Hepatocyte (in vitro differentiated cells): Measurements from ENCODE around the gene SLC12A7. TPM values are rescaled to one million over a fixed set of nuclear protein-coding genes. Genes with fewer than 3 reads are reported as not detected.

Experiments
- DNase-seq: peaks from one replicate; pipeline ENCODE4 v3.0.0-alpha.2; 2016; ENCODE audit warnings: low spot score
- H2AFZ ChIP-seq: fragments of 200-600 bp; sonication (generic); 2 replicates; pipeline ENCODE4 v1.6.0; 2016; ENCODE audit warnings: antibody characterized with exemption, mild to moderate bottlenecking
- H3K27ac ChIP-seq: fragments of 200-600 bp; sonication (generic); 2 replicates; pipeline ENCODE4 v1.5.1; 2016; ENCODE audit warnings: mild to moderate bottlenecking
- H3K27me3 ChIP-seq: fragments of 200-600 bp; sonication (generic); 2 replicates; pipeline ENCODE4 v1.6.1; 2016
- H3K36me3 ChIP-seq: fragments of 200-600 bp; sonication (generic); replicated peaks from 2 replicates; pipeline ENCODE4 v1.5.1; 2016; ENCODE audit warnings: low read depth; ENCODE audit not compliant: insufficient read depth
- H3K4me1 ChIP-seq: fragments of 200-600 bp; sonication (generic); 2 replicates; pipeline ENCODE4 v1.5.1; 2016; ENCODE audit warnings: mild to moderate bottlenecking, moderate library complexity; ENCODE audit not compliant: insufficient read depth
- H3K4me2 ChIP-seq: fragments of 200-600 bp; sonication (generic); 2 replicates; pipeline ENCODE4 v1.6.0; 2016
- H3K4me3 ChIP-seq: fragments of 200-600 bp; sonication (generic); 2 replicates; pipeline ENCODE4 v1.5.1; 2016; ENCODE audit warnings: mild to moderate bottlenecking
- H3K79me2 ChIP-seq: fragments of 200-600 bp; sonication (generic); 2 replicates; pipeline ENCODE4 v1.6.0; 2017; ENCODE audit warnings: mild to moderate bottlenecking
- H3K9me2 ChIP-seq: fragments of 200-600 bp; sonication (generic); replicated peaks from 2 replicates; pipeline ENCODE4 v1.6.0; 2017; ENCODE audit warnings: mild to moderate bottlenecking; ENCODE audit not compliant: insufficient read depth
- H3K9me3 ChIP-seq: fragments of 200-600 bp; sonication (generic); 2 replicates; pipeline ENCODE4 v1.5.1; 2016; ENCODE audit warnings: low read depth, mild to moderate bottlenecking
- H4K20me1 ChIP-seq: fragments of 200-600 bp; sonication (generic); 2 replicates; pipeline ENCODE4 v1.6.0; 2016; ENCODE audit warnings: mild to moderate bottlenecking; ENCODE audit not compliant: insufficient read depth, poor library complexity, severe bottlenecking
- EZH2 ChIP-seq: fragments of 200-600 bp; sonication (generic); IDR thresholded peaks from 2 replicates; pipeline ENCODE4 v1.6.1; 2016; ENCODE audit warnings: antibody characterized with exemption, mild to moderate bottlenecking, borderline replicate concordance
- EZH2phosphoT487 ChIP-seq: fragments of 200-600 bp; sonication (generic); IDR thresholded peaks from one replicate; pipeline ENCODE4 v1.6.1; 2018; ENCODE audit warnings: antibody characterized with exemption, mild to moderate bottlenecking, low read depth, moderate library complexity; ENCODE audit not compliant: unreplicated experiment, severe bottlenecking
- WGBS: methylation state at CpG from one replicate; pipeline ENCODE4 v1.1.6; 2016; ENCODE audit warnings: low lambda C conversion rate; ENCODE audit errors: missing lambda C conversion rate; 5-methylcytosine and 5-hydroxymethylcytosine counted together
- polyA plus RNA-seq: library from polyadenylated mRNA; unstranded; fragments of >200 nt; fragmentation: Nextera tagmentation; extraction: Ambion mirVana; gene quantifications from 2 replicates; pipeline ENCODE4 v1.2.1, GENCODE V29; 2016
- total RNA-seq: library from RNA; depleted of rRNA; stranded (reverse); fragments of >200 nt; gene quantifications from 2 replicates; pipeline ENCODE4 v1.2.3, GENCODE V29; 2014
- TF ChIP-seq, protein P1 (sequence below): fragments of 200-600 bp; sonication (generic); IDR thresholded peaks from 2 replicates; pipeline ENCODE4 v1.5.1; 2016; ENCODE audit warnings: antibody characterized with exemption, mild to moderate bottlenecking; ENCODE audit not compliant: poor library complexity

Gene SLC12A7
- total and polyA plus RNA-seq, 2 experiments from 2014 or later: 30.2 to 34.3 TPM

DNA sequence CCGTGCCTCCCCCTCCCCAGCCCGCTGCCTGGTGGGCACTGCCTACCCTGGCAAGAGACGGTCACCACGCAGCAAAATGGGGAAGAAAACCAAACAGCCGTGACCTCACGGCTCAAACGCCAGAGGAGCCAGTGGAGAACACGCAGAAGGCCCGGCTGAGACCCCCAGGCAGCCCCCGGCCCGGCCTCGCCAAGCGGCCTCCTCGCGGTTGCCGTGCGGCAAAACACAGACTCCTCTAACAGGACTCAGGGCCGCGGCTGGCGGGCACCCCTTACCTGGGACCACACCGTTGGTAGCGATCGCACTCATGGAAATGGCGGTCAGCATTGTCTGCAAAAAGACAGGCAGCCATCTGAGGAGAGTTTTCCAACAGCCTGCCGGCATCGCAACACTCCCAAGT, 23.8 kb downstream of the SLC12A7 start:
- TF ChIP-seq EZH2phosphoT487 (no peak), EZH2 (no peak)
- TF ChIP-seq, protein P1, sequence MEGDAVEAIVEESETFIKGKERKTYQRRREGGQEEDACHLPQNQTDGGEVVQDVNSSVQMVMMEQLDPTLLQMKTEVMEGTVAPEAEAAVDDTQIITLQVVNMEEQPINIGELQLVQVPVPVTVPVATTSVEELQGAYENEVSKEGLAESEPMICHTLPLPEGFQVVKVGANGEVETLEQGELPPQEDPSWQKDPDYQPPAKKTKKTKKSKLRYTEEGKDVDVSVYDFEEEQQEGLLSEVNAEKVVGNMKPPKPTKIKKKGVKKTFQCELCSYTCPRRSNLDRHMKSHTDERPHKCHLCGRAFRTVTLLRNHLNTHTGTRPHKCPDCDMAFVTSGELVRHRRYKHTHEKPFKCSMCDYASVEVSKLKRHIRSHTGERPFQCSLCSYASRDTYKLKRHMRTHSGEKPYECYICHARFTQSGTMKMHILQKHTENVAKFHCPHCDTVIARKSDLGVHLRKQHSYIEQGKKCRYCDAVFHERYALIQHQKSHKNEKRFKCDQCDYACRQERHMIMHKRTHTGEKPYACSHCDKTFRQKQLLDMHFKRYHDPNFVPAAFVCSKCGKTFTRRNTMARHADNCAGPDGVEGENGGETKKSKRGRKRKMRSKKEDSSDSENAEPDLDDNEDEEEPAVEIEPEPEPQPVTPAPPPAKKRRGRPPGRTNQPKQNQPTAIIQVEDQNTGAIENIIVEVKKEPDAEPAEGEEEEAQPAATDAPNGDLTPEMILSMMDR: no peak

DNA sequence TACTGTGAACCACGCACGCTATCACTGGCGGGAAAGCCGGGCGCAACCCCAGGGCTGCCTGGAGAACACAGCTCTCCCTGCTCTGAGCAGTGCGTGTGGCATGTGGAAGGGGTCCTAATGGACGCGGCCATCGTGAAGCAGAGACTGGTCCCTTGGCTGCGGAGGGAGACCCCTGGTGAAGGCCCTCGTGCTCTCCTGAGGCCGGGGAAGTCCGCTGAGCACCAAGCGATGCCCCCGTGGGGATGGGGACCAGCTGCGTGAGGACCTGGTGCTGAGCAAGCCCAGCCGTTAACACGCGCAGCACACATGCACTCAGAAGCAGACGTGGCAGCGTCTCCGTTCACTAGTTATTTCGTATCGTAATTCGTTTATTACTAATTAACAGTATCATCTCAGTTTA, 24.4 kb downstream of the SLC12A7 start:
- Histone ChIP-seq H3K9me2 (no peaks in the 10 kb centered on the region), H4K20me1 (no peaks in the 10 kb centered on the region), H3K27ac (no peak overlapping the region), H3K4me1 (peaks cover 14% of the 10 kb centered on the region), H2AFZ (no peak overlapping the region), H3K36me3 (no peaks in the 10 kb centered on the region), H3K27me3 (no peaks in the 10 kb centered on the region), H3K4me2 (no peak overlapping the region), H3K79me2 (no peaks in the 10 kb centered on the region), H3K4me3 (no peak overlapping the region), H3K9me3 (no peaks in the 10 kb centered on the region)
- no peak for DNase-seq
- TF ChIP-seq EZH2phosphoT487 (no peak), EZH2 (no peak)
- TF ChIP-seq, protein P1: no peak
- 97% methylated on average over 25 of the region's 25 CpGs for WGBS

More for the DNA sequence above, 23.8 kb downstream of the SLC12A7 start:
- Histone ChIP-seq H3K27me3 (no peaks in the 10 kb centered on the region), H3K9me2 (no peaks in the 10 kb centered on the region), H2AFZ (no peak overlapping the region), H3K4me3 (no peak overlapping the region), H3K27ac (no peak overlapping the region), H3K9me3 (no peaks in the 10 kb centered on the region), H3K4me2 (no peak overlapping the region), H3K36me3 (no peaks in the 10 kb centered on the region), H3K4me1 (peaks cover 14% of the 10 kb centered on the region), H4K20me1 (no peaks in the 10 kb centered on the region), H3K79me2 (no peaks in the 10 kb centered on the region)
- 97% methylated on average over 23 of the region's 26 CpGs for WGBS
- DNase-seq: no peak

DNA sequence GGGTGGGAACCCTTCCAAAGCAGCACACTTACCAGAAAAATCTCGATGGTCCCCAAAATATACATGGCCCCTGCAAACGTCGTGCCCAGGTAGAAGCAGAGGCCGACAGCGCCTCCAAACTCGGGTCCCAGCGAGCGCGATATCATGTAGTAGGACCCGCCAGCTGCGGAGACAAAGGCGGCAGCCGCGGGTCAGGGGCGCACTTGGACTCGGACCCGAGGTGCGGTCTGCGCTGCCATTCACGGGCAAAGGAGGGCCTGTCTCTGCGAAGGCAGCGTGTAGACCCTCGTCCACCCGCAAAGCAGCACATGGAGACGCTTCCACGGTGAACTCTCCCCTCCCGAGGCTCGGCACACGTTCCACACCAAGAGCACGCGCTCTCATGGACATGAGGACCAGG, 25.0 kb downstream of the SLC12A7 start:
- WGBS: 96% methylated on average over 24 of the region's 31 CpGs

More for the DNA sequence above, 25.0 kb downstream of the SLC12A7 start:
- H3K79me2 ChIP-seq: no peaks in the 10 kb centered on the region
- no peak overlapping the region for H3K4me3 ChIP-seq
- H3K27me3 ChIP-seq: no peaks in the 10 kb centered on the region
- DNase-seq: no peak
- H3K4me2 ChIP-seq: no peak overlapping the region
- H3K4me1 ChIP-seq: peaks cover 10% of the 10 kb centered on the region
- no peak overlapping the region for H3K27ac ChIP-seq
- no peaks in the 10 kb centered on the region for H3K36me3 ChIP-seq
- no peaks in the 10 kb centered on the region for H4K20me1 ChIP-seq
- H2AFZ ChIP-seq: no peak overlapping the region
- TF ChIP-seq EZH2: no peak
- TF ChIP-seq, protein P1: no peak
- no peak for TF ChIP-seq EZH2phosphoT487
- H3K9me2 ChIP-seq: no peaks in the 10 kb centered on the region
- H3K9me3 ChIP-seq: no peaks in the 10 kb centered on the region
